Neuron (in vitro differentiated cells): ENCODE measurements around the gene SLC9A9.

Source experiments
- H2AFZ ChIP-seq: one replicate; pipeline ENCODE4 v1.6.1; 2013; ENCODE audit warnings: low read depth, mild to moderate bottlenecking, inconsistent platforms, low read length, moderate library complexity
- H3K27me3 ChIP-seq: one replicate; pipeline ENCODE4 v1.6.1; 2013; ENCODE audit warnings: low read length; ENCODE audit not compliant: insufficient read depth
- H3K36me3 ChIP-seq: one replicate; pipeline ENCODE4 v1.6.1; 2013; ENCODE audit warnings: low read length; ENCODE audit not compliant: insufficient read depth
- H3K4me1 ChIP-seq: one replicate; pipeline ENCODE4 v1.6.1; 2013; ENCODE audit warnings: low read length; ENCODE audit not compliant: insufficient read depth
- H3K4me3 ChIP-seq: 2 replicates; pipeline ENCODE4 v1.5.1; 2013; ENCODE audit warnings: mild to moderate bottlenecking, low read length, moderate library complexity
- H3K9me3 ChIP-seq: one replicate; pipeline ENCODE4 v1.6.1; 2013; ENCODE audit warnings: low read length

The SLC9A9 gene

GRCh38 chr3:143361589-143361988 is 486.7 kb downstream of the SLC9A9 start:
- no peaks in the 10 kb centered on the region for H3K9me3 ChIP-seq
- no peak overlapping the region for H3K4me3 ChIP-seq
- no peaks in the 10 kb centered on the region for H3K36me3 ChIP-seq
- H2AFZ ChIP-seq, result no peak overlapping the region
- no peaks in the 10 kb centered on the region for H3K4me1 ChIP-seq
- H3K27me3 ChIP-seq, result no peaks in the 10 kb centered on the region

GRCh38 chr3:143360244-143360643 is 488.0 kb downstream of the SLC9A9 start:
- Histone ChIP-seq H3K27me3 (no peaks in the 10 kb centered on the region), H3K36me3 (no peaks in the 10 kb centered on the region), H2AFZ (no peak overlapping the region), H3K4me1 (no peaks in the 10 kb centered on the region), H3K9me3 (no peaks in the 10 kb centered on the region), H3K4me3 (no peak overlapping the region)

GRCh38 chr3:143358793-143359491 is 489.3 kb downstream of the SLC9A9 start:
- Histone ChIP-seq H3K36me3 (no peaks in the 10 kb centered on the region), H3K4me3 (no peak overlapping the region), H3K27me3 (no peaks in the 10 kb centered on the region), H2AFZ (no peak overlapping the region), H3K4me1 (no peaks in the 10 kb centered on the region), H3K9me3 (no peaks in the 10 kb centered on the region)

- H3K4me3 ChIP-seq, result no peak overlapping the region
- H3K4me1 ChIP-seq, result no peaks in the 10 kb centered on the region
- no peak overlapping the region for H2AFZ ChIP-seq
- H3K27me3 ChIP-seq, result no peaks in the 10 kb centered on the region
- H3K9me3 ChIP-seq, result no peaks in the 10 kb centered on the region
- no peaks in the 10 kb centered on the region for H3K36me3 ChIP-seq
Measured at GRCh38 chr3:143358155-143358792, 490.0 kb downstream of the SLC9A9 start.

GRCh38 chr3:143357700-143358099 is 490.6 kb downstream of the SLC9A9 start:
- no peaks in the 10 kb centered on the region for H3K27me3 ChIP-seq
- H3K9me3 ChIP-seq, result no peaks in the 10 kb centered on the region
- H3K36me3 ChIP-seq, result no peaks in the 10 kb centered on the region
- H3K4me3 ChIP-seq, result no peak overlapping the region
- H2AFZ ChIP-seq, result no peak overlapping the region
- no peaks in the 10 kb centered on the region for H3K4me1 ChIP-seq

GRCh38 chr3:143356839-143357238 is 491.4 kb downstream of the SLC9A9 start:
- H3K27me3 ChIP-seq, result no peaks in the 10 kb centered on the region
- no peaks in the 10 kb centered on the region for H3K9me3 ChIP-seq
- H3K36me3 ChIP-seq, result no peaks in the 10 kb centered on the region
- H2AFZ ChIP-seq, result no peak overlapping the region
- H3K4me1 ChIP-seq, result no peaks in the 10 kb centered on the region
- H3K4me3 ChIP-seq, result no peak overlapping the region

- H3K4me1 ChIP-seq, result no peaks in the 10 kb centered on the region
- H2AFZ ChIP-seq, result no peak overlapping the region
- H3K4me3 ChIP-seq, result no peak overlapping the region
- H3K36me3 ChIP-seq, result no peaks in the 10 kb centered on the region
- H3K9me3 ChIP-seq, result no peaks in the 10 kb centered on the region
- no peaks in the 10 kb centered on the region for H3K27me3 ChIP-seq
Measured at GRCh38 chr3:143354342-143354741, 493.9 kb downstream of the SLC9A9 start.

- Histone ChIP-seq H3K36me3 (no peaks in the 10 kb centered on the region), H2AFZ (no peak overlapping the region), H3K4me3 (no peak overlapping the region), H3K27me3 (no peaks in the 10 kb centered on the region), H3K9me3 (no peaks in the 10 kb centered on the region), H3K4me1 (no peaks in the 10 kb centered on the region)
Measured at GRCh38 chr3:143352850-143353550, 495.3 kb downstream of the SLC9A9 start.

GRCh38 chr3:143351895-143352608 is 496.2 kb downstream of the SLC9A9 start:
- Histone ChIP-seq H2AFZ (no peak overlapping the region), H3K4me3 (no peak overlapping the region), H3K36me3 (no peaks in the 10 kb centered on the region), H3K4me1 (no peaks in the 10 kb centered on the region), H3K27me3 (no peaks in the 10 kb centered on the region), H3K9me3 (no peaks in the 10 kb centered on the region)

- no peak overlapping the region for H2AFZ ChIP-seq
- H3K36me3 ChIP-seq, result no peaks in the 10 kb centered on the region
- H3K27me3 ChIP-seq, result no peaks in the 10 kb centered on the region
- H3K4me1 ChIP-seq, result no peaks in the 10 kb centered on the region
- H3K9me3 ChIP-seq, result no peaks in the 10 kb centered on the region
- no peak overlapping the region for H3K4me3 ChIP-seq
Measured at GRCh38 chr3:143351354-143351753, 496.9 kb downstream of the SLC9A9 start.

GRCh38 chr3:143349455-143349854 is 498.8 kb downstream of the SLC9A9 start:
- no peaks in the 10 kb centered on the region for H3K9me3 ChIP-seq
- H3K4me3 ChIP-seq, result no peak overlapping the region
- no peaks in the 10 kb centered on the region for H3K27me3 ChIP-seq
- H2AFZ ChIP-seq, result no peak overlapping the region
- no peaks in the 10 kb centered on the region for H3K4me1 ChIP-seq
- H3K36me3 ChIP-seq, result no peaks in the 10 kb centered on the region

- no peaks in the 10 kb centered on the region for H3K4me1 ChIP-seq
- H3K9me3 ChIP-seq, result no peaks in the 10 kb centered on the region
- H2AFZ ChIP-seq, result no peak overlapping the region
- no peaks in the 10 kb centered on the region for H3K36me3 ChIP-seq
- no peak overlapping the region for H3K4me3 ChIP-seq
- no peaks in the 10 kb centered on the region for H3K27me3 ChIP-seq
Measured at GRCh38 chr3:143348486-143349327, 499.6 kb downstream of the SLC9A9 start.
